Mesendoderm (in vitro differentiated cells): Measurements from ENCODE around the gene TRIM9.

ENCODE experiments used
- DNase-seq: peaks from one replicate; pipeline ENCODE4 v3.0.0; 2013
- H2AK5ac ChIP-seq: 2 replicates; pipeline ENCODE4 v1.6.1; 2013; ENCODE audit warnings: low read length, inconsistent platforms
- H2BK120ac ChIP-seq: 2 replicates; pipeline ENCODE4 v1.6.1; 2013; ENCODE audit warnings: low read depth, mild to moderate bottlenecking, low read length, moderate library complexity, mixed read lengths
- H2BK15ac ChIP-seq: replicated peaks from 2 replicates; pipeline ENCODE4 v1.6.1; 2013; ENCODE audit warnings: low read depth, mild to moderate bottlenecking, moderate library complexity
- H2BK5ac ChIP-seq: 2 replicates; pipeline ENCODE4 v1.6.1; 2013; ENCODE audit warnings: low read length, inconsistent platforms
- H3K18ac ChIP-seq: 2 replicates; pipeline ENCODE4 v1.6.1; 2013; ENCODE audit warnings: mild to moderate bottlenecking, low read length, mixed read lengths
- H3K23ac ChIP-seq: one replicate; pipeline ENCODE4 v1.6.1; 2013; ENCODE audit warnings: low read length
- H3K27ac ChIP-seq: 2 replicates; pipeline ENCODE4 v1.5.1; 2013; ENCODE audit warnings: low read depth, mild to moderate bottlenecking, inconsistent platforms, low read length, moderate library complexity
- H3K27me3 ChIP-seq: 2 replicates; pipeline ENCODE4 v1.6.1; 2013; ENCODE audit warnings: low read length, control low read depth, mild to moderate bottlenecking, inconsistent platforms; ENCODE audit not compliant: insufficient read depth, poor library complexity
- H3K36me3 ChIP-seq: 2 replicates; pipeline ENCODE4 v1.6.1; 2013; ENCODE audit warnings: low read length, inconsistent platforms; ENCODE audit not compliant: control insufficient read depth, insufficient read depth
- H3K4ac ChIP-seq: one replicate; pipeline ENCODE4 v1.6.1; 2013; ENCODE audit warnings: low read depth, mild to moderate bottlenecking, low read length, moderate library complexity
- H3K4me1 ChIP-seq: 2 replicates; pipeline ENCODE4 v1.6.1; 2013; ENCODE audit warnings: low read depth, low read length, inconsistent platforms; ENCODE audit not compliant: control insufficient read depth
- H3K4me2 ChIP-seq: 2 replicates; pipeline ENCODE4 v1.6.1; 2013; ENCODE audit warnings: low read length
- H3K4me3 ChIP-seq: 2 replicates; pipeline ENCODE4 v1.5.1; 2013; ENCODE audit warnings: mild to moderate bottlenecking, low read length
- H3K56ac ChIP-seq: one replicate; pipeline ENCODE4 v1.6.1; 2013; ENCODE audit warnings: low read length
- H3K79me1 ChIP-seq: 2 replicates; pipeline ENCODE4 v1.6.1; 2013; ENCODE audit warnings: low read length, inconsistent platforms
- H3K79me2 ChIP-seq: 2 replicates; pipeline ENCODE4 v1.6.1; 2013; ENCODE audit warnings: mild to moderate bottlenecking, low read length; ENCODE audit not compliant: control insufficient read depth, insufficient read depth
- H3K9ac ChIP-seq: 2 replicates; pipeline ENCODE4 v1.6.1; 2013; ENCODE audit warnings: low read length, inconsistent platforms
- H4K5ac ChIP-seq: one replicate; pipeline ENCODE4 v1.6.1; 2013; ENCODE audit warnings: low read length
- H4K8ac ChIP-seq: one replicate; pipeline ENCODE4 v1.6.1; 2013; ENCODE audit warnings: low read depth, mild to moderate bottlenecking, control low read depth, low read length, moderate library complexity
- WGBS: extraction: QIAGEN DNeasy Blood & Tissue Kit; methylation state at CpG from one replicate; pipeline ENCODE4 v1.1.7; 2013; ENCODE audit warnings: low lambda C conversion rate, missing lambda C conversion rate; ENCODE audit not compliant: insufficient coverage; ENCODE audit errors: extremely low coverage; 5-methylcytosine and 5-hydroxymethylcytosine counted together

TRIM9 gene

GRCh38 chr14:51073731-51074130, 21.2 kb downstream of the TRIM9 start:
- Histone ChIP-seq H4K5ac (no peak overlapping the region), H2BK15ac (no peak overlapping the region), H3K9ac (no peak overlapping the region), H2BK5ac (no peak overlapping the region), H3K4ac (no peak overlapping the region), H2AK5ac (no peak overlapping the region), H3K18ac (no peak overlapping the region), H3K27ac (no peak overlapping the region), H3K23ac (no peak overlapping the region), H3K36me3 (no peaks in the 10 kb centered on the region), H3K79me2 (no peaks in the 10 kb centered on the region), H3K56ac (no peak overlapping the region), H3K27me3 (no peaks in the 10 kb centered on the region), H3K4me1 (no peaks in the 10 kb centered on the region), H3K79me1 (no peaks in the 10 kb centered on the region), H3K4me3 (no peak overlapping the region), H2BK120ac (no peak overlapping the region), H4K8ac (no peak overlapping the region), H3K4me2 (no peak overlapping the region)
- no peak for DNase-seq
- no CpG with 5 or more reads among the region's 2 CpGs for WGBS

- no peak for DNase-seq
- Histone ChIP-seq H3K27me3 (no peaks in the 10 kb centered on the region), H3K18ac (no peak overlapping the region), H3K4me1 (no peaks in the 10 kb centered on the region), H4K5ac (no peak overlapping the region), H3K23ac (no peak overlapping the region), H3K56ac (no peak overlapping the region), H3K79me2 (no peaks in the 10 kb centered on the region), H4K8ac (no peak overlapping the region), H3K4me2 (no peak overlapping the region), H2BK5ac (no peak overlapping the region), H2BK120ac (no peak overlapping the region), H2BK15ac (no peak overlapping the region), H3K27ac (no peak overlapping the region), H3K36me3 (no peaks in the 10 kb centered on the region), H3K4ac (no peak overlapping the region), H3K79me1 (no peaks in the 10 kb centered on the region), H2AK5ac (no peak overlapping the region), H3K4me3 (no peak overlapping the region), H3K9ac (no peak overlapping the region)
Measured at GRCh38 chr14:51072976-51073375, 21.9 kb downstream of the TRIM9 start.

GRCh38 chr14:51071857-51072256, 23.0 kb downstream of the TRIM9 start:
- H2BK15ac ChIP-seq, result no peak overlapping the region
- no peak overlapping the region for H3K4me2 ChIP-seq
- H3K9ac ChIP-seq, result no peak overlapping the region
- no peak for DNase-seq
- no peaks in the 10 kb centered on the region for H3K36me3 ChIP-seq
- H2BK120ac ChIP-seq, result no peak overlapping the region
- no peak overlapping the region for H4K5ac ChIP-seq
- no peaks in the 10 kb centered on the region for H3K79me2 ChIP-seq
- peaks cover 4% of the 10 kb centered on the region for H3K4me1 ChIP-seq
- no peaks in the 10 kb centered on the region for H3K79me1 ChIP-seq
- no peak overlapping the region for H3K18ac ChIP-seq
- no peak overlapping the region for H3K4ac ChIP-seq
- H3K27ac ChIP-seq, result no peak overlapping the region
- no peak overlapping the region for H2AK5ac ChIP-seq
- no peaks in the 10 kb centered on the region for H3K27me3 ChIP-seq
- H3K23ac ChIP-seq, result no peak overlapping the region
- H4K8ac ChIP-seq, result no peak overlapping the region
- no peak overlapping the region for H2BK5ac ChIP-seq
- WGBS, result no CpG with 5 or more reads among the region's 5 CpGs
- no peak overlapping the region for H3K56ac ChIP-seq
- H3K4me3 ChIP-seq, result no peak overlapping the region

- no peaks in the 10 kb centered on the region for H3K36me3 ChIP-seq
- no peak overlapping the region for H3K18ac ChIP-seq
- H2AK5ac ChIP-seq, result no peak overlapping the region
- DNase-seq, result no peak
- H4K5ac ChIP-seq, result no peak overlapping the region
- no peak overlapping the region for H3K27ac ChIP-seq
- no peaks in the 10 kb centered on the region for H3K79me1 ChIP-seq
- no peak overlapping the region for H3K4me3 ChIP-seq
- H2BK5ac ChIP-seq, result no peak overlapping the region
- H3K9ac ChIP-seq, result no peak overlapping the region
- no peak overlapping the region for H4K8ac ChIP-seq
- H3K4ac ChIP-seq, result no peak overlapping the region
- peaks cover 4% of the 10 kb centered on the region for H3K4me1 ChIP-seq
- no peaks in the 10 kb centered on the region for H3K79me2 ChIP-seq
- no peak overlapping the region for H3K56ac ChIP-seq
- H2BK120ac ChIP-seq, result no peak overlapping the region
- WGBS, result no CpG with 5 or more reads among the region's 4 CpGs
- H3K4me2 ChIP-seq, result no peak overlapping the region
- no peak overlapping the region for H3K23ac ChIP-seq
- H3K27me3 ChIP-seq, result no peaks in the 10 kb centered on the region
- H2BK15ac ChIP-seq, result no peak overlapping the region
Measured at GRCh38 chr14:51070726-51071125, 24.2 kb downstream of the TRIM9 start.

DNA sequence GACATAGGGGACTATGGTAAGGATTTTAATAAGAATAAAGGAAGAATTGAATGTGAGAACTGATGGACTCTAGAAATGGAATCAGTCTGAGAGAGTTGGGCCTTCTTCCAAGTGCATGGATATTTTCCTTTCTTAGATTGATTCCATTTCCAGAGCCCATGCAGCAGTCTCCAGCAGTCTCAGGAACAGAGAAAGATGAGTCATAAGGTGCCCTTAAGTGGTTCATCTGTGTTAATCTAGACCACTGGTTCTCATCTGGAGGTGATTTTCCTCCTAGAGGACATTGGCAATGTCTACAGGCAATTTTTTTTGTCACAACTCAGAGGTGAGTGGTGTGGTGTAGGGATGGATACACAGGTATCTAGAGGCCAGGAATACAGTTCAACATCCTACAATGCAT, 25.9 kb downstream of the TRIM9 start:
- H3K36me3 ChIP-seq, result no peaks in the 10 kb centered on the region
- no peaks in the 10 kb centered on the region for H3K27me3 ChIP-seq
- H4K8ac ChIP-seq, result no peak overlapping the region
- H3K4me3 ChIP-seq, result no peak overlapping the region
- H2BK15ac ChIP-seq, result no peak overlapping the region
- H4K5ac ChIP-seq, result no peak overlapping the region
- no peak overlapping the region for H2AK5ac ChIP-seq
- no peak overlapping the region for H2BK5ac ChIP-seq
- peak; percentile 7 for DNase-seq
- H3K23ac ChIP-seq, result no peak overlapping the region
- no peak overlapping the region for H3K18ac ChIP-seq
- H3K9ac ChIP-seq, result no peak overlapping the region
- H3K27ac ChIP-seq, result no peak overlapping the region
- H3K4ac ChIP-seq, result no peak overlapping the region
- peaks cover 4% of the 10 kb centered on the region for H3K4me1 ChIP-seq
- H3K56ac ChIP-seq, result no peak overlapping the region
- H3K79me1 ChIP-seq, result no peaks in the 10 kb centered on the region
- H3K79me2 ChIP-seq, result no peaks in the 10 kb centered on the region
- no peak overlapping the region for H2BK120ac ChIP-seq
- H3K4me2 ChIP-seq, result no peak overlapping the region

- Histone ChIP-seq H3K27ac (no peak overlapping the region), H3K79me2 (no peaks in the 10 kb centered on the region)
- WGBS, result no CpG with 5 or more reads among the region's 2 CpGs
Measured at GRCh38 chr14:51068268-51068667, 26.6 kb downstream of the TRIM9 start.

More at GRCh38 chr14:51068268-51068667, 26.6 kb downstream of the TRIM9 start:
- no peak overlapping the region for H4K8ac ChIP-seq
- H3K36me3 ChIP-seq, result no peaks in the 10 kb centered on the region
- no peaks in the 10 kb centered on the region for H3K27me3 ChIP-seq
- no peak overlapping the region for H3K4me3 ChIP-seq
- no peak overlapping the region for H4K5ac ChIP-seq
- H3K4me2 ChIP-seq, result no peak overlapping the region
- no peak overlapping the region for H3K23ac ChIP-seq
- H2BK5ac ChIP-seq, result no peak overlapping the region
- no peak overlapping the region for H2AK5ac ChIP-seq
- peaks cover 4% of the 10 kb centered on the region for H3K4me1 ChIP-seq
- no peak overlapping the region for H2BK15ac ChIP-seq
- H2BK120ac ChIP-seq, result no peak overlapping the region
- H3K9ac ChIP-seq, result no peak overlapping the region
- no peak for DNase-seq
- H3K18ac ChIP-seq, result no peak overlapping the region
- no peak overlapping the region for H3K56ac ChIP-seq
- H3K4ac ChIP-seq, result no peak overlapping the region
- no peaks in the 10 kb centered on the region for H3K79me1 ChIP-seq
